Skeletal muscle tissue (tissue), 4 donors: ENCODE data around the gene SH2D6. TPM values are rescaled to one million over a fixed set of nuclear protein-coding genes. Genes with fewer than 3 reads are reported as not detected.
"Not testable (repeated sequence)": the region's sequence is repeated elsewhere in the genome, so short reads cannot be mapped to it uniquely, and the experiment has no call there.

Source experiments
- H3K27ac ChIP-seq: one replicate; pipeline ENCODE4 v1.7.0; 2013; ENCODE audit warnings: mild to moderate bottlenecking, low read depth, low read length, inconsistent platforms
- H3K27me3 ChIP-seq, 3 donors: one replicate each; pipeline ENCODE4 v1.7.0; 2013; ENCODE audit warnings: low read length in 3 of 3; ENCODE audit not compliant: control insufficient read depth in 3 of 3, insufficient read depth in 3 of 3
- H3K36me3 ChIP-seq, 3 donors: one replicate each; pipeline ENCODE4 v1.7.0; 2013; ENCODE audit warnings: low read length in 3 of 3; ENCODE audit not compliant: control insufficient read depth in 3 of 3, insufficient read depth in 3 of 3
- H3K4me1 ChIP-seq, 3 donors: one replicate each; pipeline ENCODE4 v1.7.0; 2013; ENCODE audit warnings: low read length in 3 of 3, mild to moderate bottlenecking in 3 of 3; ENCODE audit not compliant: control insufficient read depth in 3 of 3, insufficient read depth in 3 of 3
- H3K4me3 ChIP-seq, 3 donors: one replicate each; pipeline ENCODE4 v1.7.0; 2013; ENCODE audit warnings: low read length in 3 of 3
- H3K9ac ChIP-seq, 3 donors: one replicate each; pipeline ENCODE4 v1.7.0; 2013; ENCODE audit warnings: low read length in 3 of 3, mild to moderate bottlenecking in 3 of 3, moderate library complexity in 2 of 3, low read depth in 1 of 3
- H3K9me3 ChIP-seq, 3 donors: one replicate each; pipeline ENCODE4 v1.7.0; 2013; ENCODE audit warnings: low read length in 3 of 3; ENCODE audit not compliant: control insufficient read depth in 3 of 3
- total RNA-seq: library from RNA; depleted of rRNA; stranded (reverse); fragments of >200 nt; gene quantifications from one replicate; pipeline ENCODE4 v1.2.3, GENCODE V29; 2014
- donor health status: Osteomylitis.

Gene SH2D6
- total RNA-seq, 1 donor from 2014 or later = not detected

DNA sequence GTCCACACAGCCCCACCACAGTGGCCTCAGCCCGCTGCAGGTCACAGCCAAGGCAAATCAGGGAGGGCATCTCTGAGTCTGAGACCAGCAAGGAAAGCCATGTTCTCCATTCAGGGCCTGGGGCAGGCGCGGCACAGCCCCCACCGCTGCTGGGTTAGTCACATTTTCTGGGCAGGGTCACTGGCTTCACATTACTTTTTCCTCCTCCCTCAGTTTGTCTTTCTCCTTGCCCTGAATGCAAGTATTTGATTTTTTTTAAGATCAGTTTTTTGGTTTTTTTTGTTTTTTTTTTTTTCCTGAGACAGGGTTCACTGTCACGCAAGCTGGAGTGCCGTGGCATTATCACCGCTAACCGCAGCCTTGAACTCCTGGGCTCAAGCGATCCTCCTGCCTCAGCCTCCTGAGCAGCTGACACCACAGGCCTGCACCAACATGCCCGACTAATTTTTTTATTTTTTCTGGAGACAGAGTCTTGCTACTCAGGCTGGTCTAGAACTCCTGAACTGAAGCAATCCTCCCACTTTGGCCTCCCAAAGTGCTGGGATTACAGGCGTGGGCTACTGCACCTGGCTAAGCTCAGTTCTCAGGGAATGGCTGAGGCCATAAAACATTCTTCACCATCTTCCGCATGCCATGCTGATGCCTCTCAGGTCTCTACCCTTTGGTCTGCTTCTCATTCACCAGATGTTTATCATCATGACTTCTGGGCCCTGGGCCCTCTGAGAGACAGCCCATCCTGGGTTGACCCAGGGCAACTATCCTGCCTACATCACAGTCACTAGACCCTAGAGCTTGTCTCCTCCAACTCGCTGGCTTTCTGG, 7.7 kb upstream of the SH2D6 start:
- H3K27me3 ChIP-seq = peaks cover 0 to 16% (median 0%) of the 10 kb centered on the region in 3 donors
- H3K36me3 ChIP-seq = no peaks in the 10 kb centered on the region
- H3K27ac ChIP-seq = no peak overlapping the region
- no peak overlapping the region for H3K9ac ChIP-seq
- H3K4me3 ChIP-seq = no peak overlapping the region
- no peaks in the 10 kb centered on the region for H3K9me3 ChIP-seq
- peaks cover 8 to 15% (median 11%) of the 10 kb centered on the region in 3 donors for H3K4me1 ChIP-seq

DNA sequence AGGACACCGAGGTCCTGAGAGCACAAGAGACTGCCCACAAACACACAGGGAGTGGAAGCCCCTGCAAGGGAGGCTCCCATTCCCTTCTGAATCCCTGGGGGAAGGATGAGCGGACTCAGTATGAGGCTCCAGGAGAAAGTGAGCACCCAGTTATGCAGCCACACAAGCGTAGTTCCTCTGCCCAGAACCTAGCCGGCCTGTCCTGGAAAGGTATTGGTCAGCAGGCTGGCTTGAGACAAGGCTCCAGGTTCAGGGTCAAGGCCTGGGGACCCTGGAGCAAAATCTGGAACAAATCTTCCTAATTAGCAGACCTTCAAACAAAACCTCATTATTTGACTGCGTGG, 7.1 kb upstream of the SH2D6 start:
- Histone ChIP-seq H3K9ac (no peak overlapping the region), H3K4me1 (peaks cover 8 to 15% (median 11%) of the 10 kb centered on the region in 3 donors)

DNA sequence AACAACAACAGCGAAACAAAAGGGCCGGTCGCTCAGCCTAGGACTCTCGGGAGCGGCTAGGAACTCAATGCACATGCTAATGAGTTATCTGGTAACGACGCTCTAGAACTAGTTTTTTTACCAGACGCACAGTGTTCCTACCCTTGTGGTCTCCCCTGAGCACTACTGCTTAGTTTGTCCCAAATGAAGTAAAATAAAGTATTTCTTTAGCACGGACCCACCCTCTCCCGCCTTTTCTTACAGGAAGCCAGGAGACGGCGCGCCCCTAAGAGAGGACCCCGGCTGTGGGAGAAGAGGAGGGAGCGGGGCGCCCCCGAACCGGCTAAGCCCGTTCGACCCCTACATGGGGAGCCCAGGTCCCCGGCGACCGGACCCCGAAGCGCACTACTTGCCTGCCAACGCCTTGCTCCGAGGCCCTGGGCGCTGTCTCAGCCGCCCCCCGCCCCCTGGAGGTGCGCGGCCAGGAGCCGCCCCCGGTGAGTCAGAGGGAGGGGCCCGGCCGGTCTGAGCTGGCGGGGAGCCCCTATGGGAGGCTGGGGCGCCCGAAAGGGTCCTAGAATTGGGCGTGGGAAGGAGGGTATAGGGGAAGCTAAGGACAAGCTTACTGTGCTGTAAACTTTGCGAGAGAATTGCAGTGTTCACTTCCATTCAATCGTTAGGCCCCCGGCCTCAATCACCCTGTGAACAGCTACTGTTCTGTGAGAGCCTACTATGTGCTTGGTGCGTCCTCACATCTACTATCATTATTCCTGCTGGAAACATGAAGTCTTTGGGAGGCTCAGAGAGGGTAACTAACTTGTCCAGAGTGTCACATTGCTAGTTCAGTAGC, 4.7 kb upstream of the SH2D6 start:
- no peak overlapping the region for H3K27ac ChIP-seq
- H3K9me3 ChIP-seq = no peaks in the 10 kb centered on the region
- H3K4me3 ChIP-seq = peak overlapping the region; percentile 36 to 65 (median 58)
- peak overlapping the region; percentile 38 to 69 (median 63) for H3K9ac ChIP-seq
- peaks cover 7 to 17% (median 13%) of the 10 kb centered on the region in 3 donors for H3K4me1 ChIP-seq
- peaks cover 0 to 16% (median 0%) of the 10 kb centered on the region in 3 donors for H3K27me3 ChIP-seq
- peaks cover 0 to 2% (median 0%) of the 10 kb centered on the region in 3 donors for H3K36me3 ChIP-seq

More for the DNA sequence above, 7.1 kb upstream of the SH2D6 start:
- Histone ChIP-seq H3K36me3 (no peaks in the 10 kb centered on the region), H3K27ac (no peak overlapping the region), H3K9me3 (no peaks in the 10 kb centered on the region), H3K4me3 (no peak overlapping the region), H3K27me3 (peaks cover 0 to 16% (median 0%) of the 10 kb centered on the region in 3 donors)

DNA sequence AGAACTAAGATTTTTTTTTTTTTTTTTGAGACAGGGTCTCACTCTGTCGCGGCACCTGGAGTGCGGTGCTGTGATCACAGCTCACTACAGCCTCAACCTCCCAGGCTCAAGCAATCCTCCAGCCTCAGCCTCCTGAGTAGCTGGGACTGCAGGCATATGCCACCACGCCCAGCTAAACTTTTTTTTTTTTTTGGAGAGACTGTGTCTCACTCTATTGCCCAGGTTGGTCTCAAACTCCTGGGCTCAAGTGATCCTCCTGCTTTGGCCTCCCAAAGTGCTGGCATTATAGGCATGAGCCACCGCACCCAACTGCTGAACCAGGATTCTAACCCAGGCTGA, 4.1 kb upstream of the SH2D6 start:
- peaks cover 10 to 19% (median 17%) of the 10 kb centered on the region in 3 donors for H3K4me1 ChIP-seq
- H3K9ac ChIP-seq = peak overlapping the region in 1 of 3 donors; percentile 63
- H3K9me3 ChIP-seq, H3K27ac ChIP-seq, H3K4me3 ChIP-seq, H3K36me3 ChIP-seq: not testable (repeated sequence)
- peaks cover 0 to 16% (median 0%) of the 10 kb centered on the region in 3 donors for H3K27me3 ChIP-seq

DNA sequence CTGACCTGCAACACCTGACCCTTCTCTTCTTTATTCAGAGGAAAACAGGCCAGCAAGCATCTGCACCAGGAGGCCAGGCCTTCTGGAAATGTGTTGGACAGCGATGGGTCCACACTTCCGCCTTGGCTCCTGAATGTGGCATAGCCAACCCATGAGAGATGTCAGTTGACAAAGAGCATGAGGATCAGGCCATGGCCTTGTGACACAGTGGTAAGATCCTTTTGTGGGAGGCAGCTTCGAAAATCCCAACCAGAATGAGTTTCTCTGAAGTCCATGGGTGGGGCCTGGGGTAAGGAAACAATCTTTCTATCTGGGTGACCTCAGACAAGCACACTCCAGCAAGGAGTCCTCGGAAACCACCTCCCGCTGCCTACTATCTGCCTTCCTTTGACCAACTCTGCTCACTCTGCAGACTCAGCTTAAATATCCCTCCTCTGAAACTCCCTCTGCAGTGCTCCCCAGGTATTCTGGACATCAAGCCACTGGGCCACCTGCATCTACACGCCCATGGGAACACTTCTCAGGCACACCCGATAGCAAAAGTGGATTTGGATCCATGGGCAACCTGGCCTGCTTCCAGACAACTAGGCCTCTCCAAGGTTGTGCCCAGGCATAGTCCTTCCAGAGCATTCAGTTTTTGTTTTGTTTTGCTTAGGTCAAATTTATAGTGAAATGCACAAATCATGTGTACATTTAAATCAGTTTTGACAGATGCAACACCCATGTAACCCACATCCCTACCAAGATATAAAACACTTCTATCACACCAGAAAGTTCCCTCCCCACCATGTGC, 3.6 kb upstream of the SH2D6 start:
- Histone ChIP-seq H3K36me3 (peaks cover 0 to 2% (median 0%) of the 10 kb centered on the region in 3 donors), H3K9me3 (no peaks in the 10 kb centered on the region), H3K27me3 (peaks cover 0 to 14% (median 0%) of the 10 kb centered on the region in 3 donors), H3K9ac (no peak overlapping the region), H3K27ac (no peak overlapping the region), H3K4me1 (peaks cover 12 to 17% (median 17%) of the 10 kb centered on the region in 3 donors), H3K4me3 (no peak overlapping the region)

DNA sequence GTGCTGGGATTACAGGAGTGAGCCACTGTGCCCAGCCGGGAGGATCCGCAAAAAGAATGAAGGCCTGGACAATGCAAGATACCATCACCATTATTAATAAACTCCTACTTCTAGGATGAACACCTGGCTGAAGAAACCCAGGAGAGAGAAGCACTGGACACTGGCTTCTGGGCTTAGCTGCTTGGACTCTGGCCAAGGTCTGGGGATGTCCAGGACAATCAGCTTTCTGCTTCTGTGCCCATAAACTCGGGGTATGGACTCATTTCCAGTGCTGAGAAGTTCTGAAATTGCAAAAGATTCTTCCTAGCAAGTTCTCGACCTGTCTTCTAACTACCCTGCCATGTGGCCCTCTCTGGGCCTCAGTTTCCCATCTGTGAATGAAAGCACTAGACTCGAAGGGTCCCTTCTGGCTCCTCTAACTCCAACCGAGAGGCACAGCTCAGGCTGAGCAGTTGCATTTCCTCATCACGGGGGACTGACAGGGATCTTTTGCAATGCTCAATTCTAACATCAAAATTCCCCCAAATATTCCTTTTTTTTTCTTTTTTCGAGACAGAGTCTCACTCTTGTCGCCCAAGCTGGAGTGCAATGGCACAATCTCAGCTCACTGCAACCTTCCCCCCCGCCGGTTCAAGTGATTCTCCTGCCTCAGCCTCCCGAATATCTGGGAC, 2.4 kb upstream of the SH2D6 start:
- Histone ChIP-seq H3K9ac (no peak overlapping the region), H3K4me1 (peaks cover 20 to 25% (median 25%) of the 10 kb centered on the region in 3 donors), H3K36me3 (peaks cover 0 to 2% (median 0%) of the 10 kb centered on the region in 3 donors), H3K4me3 (no peak overlapping the region), H3K9me3 (no peaks in the 10 kb centered on the region), H3K27me3 (peaks cover 0 to 13% (median 0%) of the 10 kb centered on the region in 3 donors), H3K27ac (no peak overlapping the region)

DNA sequence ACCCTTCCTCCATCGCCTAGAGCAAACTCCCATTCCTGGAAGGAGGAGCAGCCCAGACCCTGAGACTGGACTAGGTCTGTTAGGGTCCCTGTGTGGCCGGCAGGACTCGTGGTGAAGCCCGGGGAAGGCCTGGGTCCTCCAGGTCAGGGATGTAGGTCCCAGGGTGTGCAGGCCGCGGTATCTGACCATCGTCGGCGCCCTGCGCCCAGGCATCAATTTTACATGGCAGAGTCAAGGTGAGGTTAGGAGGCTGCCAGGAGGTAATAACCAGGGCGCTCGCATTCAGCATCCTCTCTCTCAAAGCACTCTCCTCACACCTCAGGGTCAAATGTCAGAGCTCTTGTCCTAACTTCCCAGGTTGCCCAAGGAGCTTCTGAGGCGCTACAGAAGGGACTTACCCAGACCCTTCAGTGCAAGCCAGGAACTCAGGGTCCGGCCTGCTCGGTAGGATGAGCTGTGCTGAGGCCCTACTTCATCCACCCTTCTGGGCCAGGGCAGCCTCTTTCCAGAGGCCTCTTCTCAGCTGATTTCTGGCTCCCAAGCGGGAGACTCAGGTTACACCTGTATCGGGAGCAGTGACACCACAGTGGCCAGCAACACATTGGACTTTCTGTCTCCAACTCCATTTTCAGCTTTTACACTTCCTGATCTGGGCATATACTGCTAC, 628 bp downstream of the SH2D6 start:
- peaks cover 20 to 28% (median 23%) of the 10 kb centered on the region in 3 donors for H3K4me1 ChIP-seq
- no peaks in the 10 kb centered on the region for H3K9me3 ChIP-seq
- peaks cover 0 to under 1% (median 0%) of the 10 kb centered on the region in 3 donors for H3K27me3 ChIP-seq
- H3K36me3 ChIP-seq = peaks cover 0 to 2% (median 0%) of the 10 kb centered on the region in 3 donors
- H3K27ac ChIP-seq = peak overlapping the region; percentile 89
- peak overlapping the region; percentile 90 to 93 (median 90) for H3K9ac ChIP-seq
- H3K4me3 ChIP-seq = peak overlapping the region; percentile 89 to 96 (median 93)

DNA sequence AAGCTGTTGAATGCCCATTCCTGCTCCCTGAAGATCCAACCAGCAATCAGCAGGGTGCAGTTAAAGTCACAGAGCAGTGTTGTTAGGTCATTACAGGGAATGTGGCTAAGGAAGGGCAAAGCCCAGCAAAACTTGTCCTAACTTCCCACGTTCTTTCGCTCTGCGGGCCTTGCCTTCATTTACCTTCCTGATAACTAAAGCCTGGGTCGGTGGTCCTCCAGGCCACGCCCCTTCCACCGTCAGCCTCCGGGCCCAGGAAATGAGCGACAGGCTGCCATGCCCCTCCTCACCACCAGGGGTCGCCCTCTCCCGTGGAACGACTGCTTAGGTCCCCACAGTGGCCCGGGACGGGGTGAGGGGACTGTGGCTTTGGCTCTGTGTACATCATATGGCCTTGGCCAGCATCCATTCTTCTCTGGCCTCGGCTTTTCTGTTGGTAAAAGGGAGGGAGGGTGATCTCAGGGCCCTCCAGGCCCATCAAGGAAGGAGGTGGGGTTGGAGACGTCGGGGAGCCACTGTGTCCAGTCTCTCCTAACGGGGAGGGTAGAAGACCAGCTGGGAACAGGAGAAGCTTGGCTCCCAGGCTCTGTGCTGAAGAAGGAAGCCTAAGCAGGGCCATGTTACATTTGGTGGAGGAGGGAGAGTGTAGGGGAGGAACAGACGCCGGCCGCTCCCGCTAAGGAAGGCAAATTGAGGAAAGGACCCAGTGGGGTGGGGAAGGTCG, 2.2 kb downstream of the SH2D6 start:
- no peaks in the 10 kb centered on the region for H3K9me3 ChIP-seq
- peak overlapping the region in 2 of 3 donors; percentile 5 to 64 for H3K9ac ChIP-seq
- H3K4me3 ChIP-seq = peak overlapping the region; percentile 47 to 64 (median 64)
- peak overlapping the region; percentile 11 for H3K27ac ChIP-seq
- peaks cover 0 to 2% (median 0%) of the 10 kb centered on the region in 3 donors for H3K36me3 ChIP-seq
- H3K27me3 ChIP-seq = no peaks in the 10 kb centered on the region
- H3K4me1 ChIP-seq = peaks cover 20 to 28% (median 23%) of the 10 kb centered on the region in 3 donors
